Measurements from ENCODE around the gene RPL27.
"Not testable (repeated sequence)": the region's sequence is repeated elsewhere in the genome, so short reads cannot be mapped to it uniquely, and the experiment has no call there.

RPL27 gene

DNA sequence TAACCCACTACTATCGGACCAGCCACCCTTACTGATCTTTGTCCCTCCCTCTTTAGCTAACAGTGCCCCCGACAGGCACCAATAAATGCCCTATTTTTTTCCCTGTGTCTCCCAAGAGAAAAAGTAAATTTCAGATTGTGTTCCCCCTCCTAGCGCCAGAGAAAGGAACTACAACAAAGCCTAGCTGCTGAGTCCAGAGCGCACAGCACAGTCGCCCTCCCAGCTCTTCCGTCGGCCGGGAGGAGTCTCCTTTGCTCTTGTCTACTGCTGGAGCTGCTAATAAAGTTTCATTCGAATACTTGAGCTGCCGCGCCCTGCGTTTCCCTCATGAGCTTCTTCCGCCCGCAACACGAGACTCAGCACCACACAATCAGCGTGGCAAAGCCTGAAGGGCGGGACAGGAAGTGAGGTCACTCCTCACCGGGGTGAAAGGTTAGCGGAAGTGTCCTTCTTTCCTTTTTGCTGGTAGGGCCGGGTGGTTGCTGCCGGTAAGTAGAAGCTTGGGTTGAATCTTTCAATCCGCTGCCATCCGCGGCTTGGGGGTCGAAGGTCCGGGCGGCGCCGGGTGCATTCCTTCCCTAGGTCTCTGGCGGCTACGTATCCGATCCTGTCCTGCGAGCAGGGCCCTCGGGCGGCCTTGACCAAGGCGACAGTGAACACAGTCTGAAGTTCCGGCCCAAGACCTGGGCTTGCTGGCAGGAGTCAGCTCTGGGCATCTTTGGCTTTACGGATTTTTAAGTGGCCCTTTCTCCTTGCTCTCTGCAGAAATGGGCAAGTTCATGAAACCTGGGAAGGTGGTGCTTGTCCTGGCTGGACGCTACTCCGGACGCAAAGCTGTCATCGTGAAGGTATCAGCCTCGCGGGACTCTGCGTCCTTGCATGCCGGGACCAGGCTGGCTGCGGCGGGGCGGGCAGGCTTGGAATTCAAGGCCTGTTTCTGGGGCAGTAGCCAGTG lies at the start of gene RPL27:
RPL27 (plus strand) TSS at position 436 of the 955 bp plus-strand sequence; CDS start at position 768, 332 bp downstream.
- DNase-seq (ENCODE audit: low read depth), result peak; percentile 100

- no peak for DNase-seq (ENCODE audit: low read depth)
Observed at GRCh38 chr17:42950044-42950783, 48.0 kb upstream of the RPL27 start.

DNA sequence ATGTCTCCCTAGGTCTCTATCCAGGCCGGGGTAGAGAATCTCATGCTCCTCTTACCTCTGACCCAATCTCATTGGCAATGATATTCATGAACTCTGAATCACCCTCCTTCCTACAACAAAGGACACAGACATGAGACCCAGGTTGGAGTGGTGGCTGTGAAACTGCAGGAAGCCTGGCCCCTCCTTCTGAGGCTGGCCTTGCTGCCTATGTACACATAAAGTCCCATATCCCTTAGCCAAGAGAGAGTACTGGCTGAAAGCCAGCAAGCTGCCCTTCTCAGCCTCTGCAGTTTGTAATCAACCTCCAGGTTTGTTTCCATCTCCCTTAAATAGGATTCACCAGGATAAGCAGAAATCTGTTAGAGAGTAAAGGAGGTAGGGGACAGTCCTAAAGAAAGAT lies 44.5 kb upstream of the RPL27 start:
- peak; percentile 16 for DNase-seq (ENCODE audit: low read depth)

GRCh38 chr17:42964161-42964932 lies 33.9 kb upstream of the RPL27 start, which contains the start of gene AARSD1:
Gene AARSD1, minus strand, starts transcription at chr17:42964454. Its CDS starts 14 bp downstream, at chr17:42964440.
- DNase-seq (ENCODE audit: low read depth), result peak; percentile 95

DNA sequence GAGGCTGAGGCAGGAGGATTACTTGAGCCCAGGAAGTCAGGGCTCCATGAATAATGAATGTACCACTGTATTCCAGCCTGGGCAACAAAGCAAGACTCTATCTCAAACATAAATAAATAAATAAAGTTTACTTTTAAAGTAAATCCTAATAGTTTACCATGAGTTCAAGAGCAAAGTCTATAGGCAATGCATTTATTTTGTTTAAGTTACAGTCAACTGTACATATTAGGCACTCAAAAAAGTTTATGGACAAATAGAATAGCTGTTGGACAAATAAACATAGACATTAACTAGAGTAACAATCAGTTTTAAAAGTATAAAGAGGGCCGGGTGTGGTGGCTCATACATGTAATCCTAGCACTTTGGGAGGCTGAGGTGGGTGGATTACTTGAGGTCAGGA lies 30.3 kb upstream of the RPL27 start:
- DNase-seq (ENCODE audit: low read depth), result no peak

- peak; percentile 41 for DNase-seq (ENCODE audit: low read depth)
Observed at GRCh38 chr17:42969001-42969581, 29.1 kb upstream of the RPL27 start.

- no peak for DNase-seq (ENCODE audit: low read depth)
Observed at GRCh38 chr17:42971589-42971988, 26.6 kb upstream of the RPL27 start.

DNA sequence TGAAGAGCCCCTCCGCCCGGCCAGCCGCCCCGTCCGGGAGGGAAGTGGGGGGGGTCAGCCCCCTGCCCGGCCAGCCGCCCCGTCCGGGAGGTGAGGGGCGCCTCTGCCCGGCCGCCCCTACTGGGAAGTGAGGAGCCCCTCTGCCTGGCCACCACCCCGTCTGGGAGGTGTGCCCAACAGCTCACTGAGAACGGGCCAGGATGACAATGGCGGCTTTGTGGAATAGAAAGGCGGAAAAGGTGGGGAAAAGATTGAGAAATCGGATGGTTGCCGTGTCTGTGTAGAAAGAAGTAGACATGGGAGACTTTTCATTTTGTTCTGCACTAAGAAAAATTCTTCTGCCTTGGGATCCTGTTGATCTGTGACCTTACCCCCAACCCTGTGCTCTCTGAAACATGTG lies 24.9 kb upstream of the RPL27 start:
- not testable (repeated sequence) for DNase-seq (ENCODE audit: low read depth)

GRCh38 chr17:42975265-42975664 lies 23.0 kb upstream of the RPL27 start:
- DNase-seq (ENCODE audit: low read depth), result no peak

GRCh38 chr17:42975701-42976100 lies 22.5 kb upstream of the RPL27 start:
- DNase-seq (ENCODE audit: low read depth), result not testable (repeated sequence)

- peak; percentile 23 for DNase-seq (ENCODE audit: low read depth)
Observed at GRCh38 chr17:42979511-42980273, 18.5 kb upstream of the RPL27 start, which contains the start of gene PTGES3L. Gene PTGES3L, minus strand, starts transcription at chr17:42980080. Its CDS starts 27 bp downstream, at chr17:42980053.

DNA sequence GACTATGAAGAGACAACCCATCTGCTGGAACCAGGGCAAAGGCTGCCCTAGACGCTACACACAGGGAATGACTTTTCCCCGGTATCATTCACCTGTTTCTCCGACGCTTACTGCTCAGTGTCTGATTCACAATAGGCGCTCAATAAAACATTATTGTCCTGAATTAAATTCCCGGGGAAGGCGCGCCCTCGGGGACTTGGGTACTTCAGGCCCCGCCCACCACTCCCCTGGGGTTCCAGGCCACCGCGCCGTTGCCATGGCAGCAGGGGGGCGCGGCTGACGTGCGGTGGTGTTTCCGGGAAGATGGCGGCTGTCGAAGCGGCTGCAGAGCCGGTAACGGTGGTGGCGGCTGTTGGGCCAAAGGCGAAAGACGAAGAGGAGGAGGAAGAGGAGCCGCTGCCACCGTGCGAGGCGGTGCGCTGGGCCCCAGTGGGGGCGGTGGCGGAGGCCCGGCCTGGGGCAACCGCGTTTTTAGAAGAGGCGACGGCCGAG lies 17.9 kb upstream of the RPL27 start, which contains the start of gene RUNDC1:
RUNDC1 (plus strand) TSS at position 292 of the 492 bp plus-strand sequence; CDS start at position 304, 12 bp downstream.
- peak; percentile 85 for DNase-seq (ENCODE audit: low read depth)

GRCh38 chr17:42980766-42981397 lies 17.3 kb upstream of the RPL27 start:
- DNase-seq (ENCODE audit: low read depth), result peak; percentile 70

DNA sequence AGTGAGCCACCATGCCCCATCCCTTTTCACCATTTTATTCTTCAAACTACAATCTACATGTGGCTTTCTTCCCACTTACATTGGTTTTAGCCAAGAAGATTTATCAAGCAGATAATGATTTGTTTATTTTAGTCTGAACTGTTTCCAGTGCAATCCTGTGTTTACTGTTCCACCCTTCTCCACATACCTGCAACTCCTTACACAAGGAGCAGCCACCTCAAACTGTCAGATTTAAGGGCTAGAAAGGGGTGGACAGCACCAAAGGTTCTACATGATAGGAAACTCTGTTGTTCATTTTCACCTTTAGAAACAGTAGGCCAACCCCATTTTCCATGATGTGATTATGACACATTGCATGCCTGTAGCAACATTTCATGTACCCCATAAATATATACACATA lies 16.0 kb upstream of the RPL27 start:
- no peak for DNase-seq (ENCODE audit: low read depth)

GRCh38 chr17:42985225-42985624 lies 13.0 kb upstream of the RPL27 start:
- no peak for DNase-seq (ENCODE audit: low read depth)

DNA sequence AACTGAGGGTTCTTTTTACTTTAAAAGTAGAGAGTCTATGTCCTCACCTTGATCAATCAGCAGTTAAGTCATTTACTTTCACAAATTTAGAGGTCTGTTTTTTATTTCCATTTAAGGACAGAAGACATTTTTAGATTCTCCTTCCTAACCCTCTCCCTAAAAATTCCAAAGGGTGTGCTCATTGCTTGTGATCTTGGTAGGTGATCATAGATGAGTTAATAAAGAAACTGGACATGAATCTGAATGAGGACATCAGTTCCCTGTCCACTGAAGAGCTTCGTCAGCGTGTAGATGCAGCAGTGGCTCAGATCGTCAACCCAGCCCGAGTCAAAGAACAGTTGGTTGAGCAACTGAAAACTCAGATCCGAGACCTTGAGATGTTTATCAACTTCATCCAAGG lies 9.1 kb upstream of the RPL27 start:
- DNase-seq (ENCODE audit: low read depth), result no peak

DNA sequence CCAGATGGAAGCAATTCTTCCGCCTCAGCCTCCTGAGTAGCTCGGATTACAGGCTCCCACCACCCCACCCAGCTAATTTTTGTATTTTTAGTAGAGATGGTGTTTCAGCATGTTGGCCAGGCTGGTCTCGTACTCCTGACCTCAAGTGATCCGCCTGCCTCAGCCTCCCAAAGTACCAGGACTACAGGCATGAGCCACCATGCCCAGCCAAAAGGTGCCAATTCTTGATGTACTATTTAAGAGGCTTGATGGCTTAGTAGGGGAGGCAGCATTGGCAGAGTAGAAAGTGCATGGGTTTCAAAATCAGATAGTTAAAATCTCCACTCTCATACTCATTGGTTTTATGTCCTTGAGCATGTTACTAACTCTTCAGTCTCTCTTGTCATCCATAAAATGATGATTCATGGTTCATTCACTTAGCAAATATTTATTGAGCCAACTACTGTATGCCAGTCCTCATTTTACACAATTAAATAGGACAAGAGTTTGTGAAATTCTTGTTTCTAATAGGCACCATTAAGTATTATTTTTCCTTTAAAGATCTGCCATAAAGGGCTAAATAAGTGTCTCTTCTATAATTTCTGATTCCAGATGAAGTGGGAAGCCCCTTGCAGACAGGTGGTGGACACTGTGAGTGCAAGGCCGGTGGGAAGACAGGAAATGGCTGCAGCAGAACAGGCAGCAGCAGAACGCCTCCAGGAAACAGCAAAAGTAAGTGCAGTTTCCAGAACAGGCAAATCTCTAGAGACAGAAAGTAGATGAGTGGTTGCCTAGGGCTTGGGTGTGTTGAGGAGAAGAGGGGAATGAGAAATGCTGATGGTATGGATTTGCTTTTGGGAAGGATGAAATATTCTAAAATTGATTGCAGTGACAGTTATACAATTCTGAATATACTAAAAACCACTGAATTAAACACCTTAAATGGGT lies 8.2 kb upstream of the RPL27 start:
- peak; percentile 66 for DNase-seq (ENCODE audit: low read depth)

- DNase-seq (ENCODE audit: low read depth), result no peak
Observed at GRCh38 chr17:42991471-42991870, 6.7 kb upstream of the RPL27 start.

DNA sequence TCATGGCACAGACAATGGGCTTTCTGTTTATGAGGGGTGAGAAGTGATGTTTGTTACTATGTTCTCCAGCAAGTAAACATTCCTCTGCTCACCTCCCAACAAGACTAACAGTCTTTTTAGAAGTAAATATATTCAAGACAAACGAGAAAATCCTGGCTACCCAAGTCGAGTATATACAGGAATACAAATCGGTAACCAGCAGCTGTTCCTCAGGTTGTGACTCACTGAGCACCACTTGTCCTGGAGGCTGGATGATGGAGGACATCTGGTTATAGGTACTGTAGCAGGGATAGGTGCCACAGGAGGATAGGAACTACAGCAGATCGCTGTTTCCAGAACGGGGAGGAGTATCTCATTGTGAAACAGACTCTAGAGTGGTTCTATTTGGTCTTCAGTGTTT lies 5.3 kb upstream of the RPL27 start:
- DNase-seq (ENCODE audit: low read depth), result no peak

Data from iris pigment epithelial cell (primary cell).